Osteocyte (in vitro differentiated cells): ENCODE results near the gene GABBR1. TPM values are rescaled to one million over a fixed set of nuclear protein-coding genes. Genes with fewer than 3 reads are reported as not detected.

Experiments
- DNase-seq: peaks from one replicate; pipeline ENCODE4 v3.0.0; 2021; ENCODE audit warnings: mixed read lengths; ENCODE audit not compliant: unreplicated experiment; ENCODE audit errors: extremely low spot score
- H3K27ac Mint-ChIP-seq: one replicate; pipeline ENCODE4 v1.8.0; 2021; ENCODE audit warnings: mild to moderate bottlenecking, mixed read lengths; ENCODE audit not compliant: unreplicated experiment
- H3K27me3 Mint-ChIP-seq: one replicate; pipeline ENCODE4 v1.8.0; 2021; ENCODE audit warnings: mixed read lengths; ENCODE audit not compliant: unreplicated experiment
- H3K36me3 Mint-ChIP-seq: one replicate; pipeline ENCODE4 v1.8.0; 2021; ENCODE audit warnings: mixed read lengths; ENCODE audit not compliant: unreplicated experiment
- H3K4me1 Mint-ChIP-seq: one replicate; pipeline ENCODE4 v1.8.0; 2021; ENCODE audit warnings: mixed read lengths; ENCODE audit not compliant: unreplicated experiment
- H3K4me3 Mint-ChIP-seq: one replicate; pipeline ENCODE4 v1.8.0; 2021; ENCODE audit warnings: mild to moderate bottlenecking, moderate library complexity, mixed read lengths; ENCODE audit not compliant: unreplicated experiment
- H3K9me3 Mint-ChIP-seq: one replicate; pipeline ENCODE4 v1.8.0; 2021; ENCODE audit warnings: mixed read lengths; ENCODE audit not compliant: unreplicated experiment
- long read RNA-seq: library from polyadenylated mRNA; unstranded; transcript quantifications from one replicate; pipeline ENCODE4 v2.0.0, GENCODE V29; 2021
- total RNA-seq: library from RNA; stranded (reverse); gene quantifications from 2 replicates; pipeline ENCODE4 v1.2.1, GENCODE V29; 2021
- TF ChIP-seq, protein P1 (sequence below): fragments of 200-600 bp; sonication (generic); IDR thresholded peaks from 2 replicates; pipeline ENCODE4 v1.5.0; 2021; ENCODE audit warnings: antibody characterized with exemption, mild to moderate bottlenecking, moderate library complexity

GABBR1 gene
- total RNA-seq: 80.4 and 93.6 TPM in 2 replicates
- long read RNA-seq, partial matches to known transcripts: 2 of 3 reads
- long read RNA-seq, other reads (novel, unspliced or antisense): 1 of 3 reads

DNA sequence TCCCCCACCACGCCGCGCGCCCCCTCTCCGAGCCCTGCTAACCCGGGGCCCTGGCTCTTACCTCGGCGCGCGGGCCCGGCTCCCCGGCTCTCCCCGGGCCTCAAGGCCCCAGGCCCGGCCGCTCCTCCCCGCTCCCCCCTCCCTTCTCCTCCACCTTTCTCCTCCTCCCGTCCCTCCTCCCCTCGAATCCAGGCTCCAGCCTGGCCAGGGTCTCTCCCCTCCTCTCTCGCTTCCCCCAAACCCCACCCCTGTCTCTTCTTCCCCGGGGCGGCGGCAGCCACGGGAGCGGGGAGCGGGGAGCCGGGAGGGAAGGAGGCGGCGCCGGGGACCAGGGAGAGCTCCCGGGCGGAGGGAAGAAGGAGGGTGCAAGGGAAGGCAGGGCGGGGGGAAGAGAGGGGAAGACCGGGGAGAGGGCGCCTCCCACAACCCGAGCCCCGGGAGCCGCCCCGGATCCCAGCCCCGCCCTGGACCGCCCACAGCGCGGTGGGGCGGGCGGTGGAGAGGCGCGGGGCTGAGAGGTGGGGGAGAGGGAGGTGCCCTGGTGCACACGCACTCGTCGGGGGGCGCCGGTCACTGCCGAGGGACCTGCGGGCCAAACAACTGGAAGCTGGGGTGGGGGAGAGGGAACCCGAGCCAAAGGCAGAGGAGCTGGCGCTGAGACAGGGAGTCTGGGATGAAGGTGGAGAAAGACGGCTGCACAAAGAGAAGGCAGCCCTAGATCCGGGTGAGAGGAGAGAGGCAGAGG is at the start of gene GABBR1:
Gene GABBR1, minus strand, starts transcription at position 395 of the 745 bp plus-strand sequence. CDS start 798 bp downstream, outside the sequence.
- H3K4me3 Mint-ChIP-seq: peak within 1 kb of the TSS; percentile 93
- H3K27me3 Mint-ChIP-seq: peaks cover 2% of the 10 kb centered on the region
- H3K27ac Mint-ChIP-seq: peak within 1 kb of the TSS; percentile 74
- no peaks in the 10 kb centered on the region for H3K9me3 Mint-ChIP-seq
- H3K4me1 Mint-ChIP-seq: peaks cover 44% of the 10 kb centered on the region
- TF ChIP-seq, protein P1, sequence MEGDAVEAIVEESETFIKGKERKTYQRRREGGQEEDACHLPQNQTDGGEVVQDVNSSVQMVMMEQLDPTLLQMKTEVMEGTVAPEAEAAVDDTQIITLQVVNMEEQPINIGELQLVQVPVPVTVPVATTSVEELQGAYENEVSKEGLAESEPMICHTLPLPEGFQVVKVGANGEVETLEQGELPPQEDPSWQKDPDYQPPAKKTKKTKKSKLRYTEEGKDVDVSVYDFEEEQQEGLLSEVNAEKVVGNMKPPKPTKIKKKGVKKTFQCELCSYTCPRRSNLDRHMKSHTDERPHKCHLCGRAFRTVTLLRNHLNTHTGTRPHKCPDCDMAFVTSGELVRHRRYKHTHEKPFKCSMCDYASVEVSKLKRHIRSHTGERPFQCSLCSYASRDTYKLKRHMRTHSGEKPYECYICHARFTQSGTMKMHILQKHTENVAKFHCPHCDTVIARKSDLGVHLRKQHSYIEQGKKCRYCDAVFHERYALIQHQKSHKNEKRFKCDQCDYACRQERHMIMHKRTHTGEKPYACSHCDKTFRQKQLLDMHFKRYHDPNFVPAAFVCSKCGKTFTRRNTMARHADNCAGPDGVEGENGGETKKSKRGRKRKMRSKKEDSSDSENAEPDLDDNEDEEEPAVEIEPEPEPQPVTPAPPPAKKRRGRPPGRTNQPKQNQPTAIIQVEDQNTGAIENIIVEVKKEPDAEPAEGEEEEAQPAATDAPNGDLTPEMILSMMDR: no peak
- H3K36me3 Mint-ChIP-seq: no peaks in the 10 kb centered on the region
- peak; percentile 96 for DNase-seq

DNA sequence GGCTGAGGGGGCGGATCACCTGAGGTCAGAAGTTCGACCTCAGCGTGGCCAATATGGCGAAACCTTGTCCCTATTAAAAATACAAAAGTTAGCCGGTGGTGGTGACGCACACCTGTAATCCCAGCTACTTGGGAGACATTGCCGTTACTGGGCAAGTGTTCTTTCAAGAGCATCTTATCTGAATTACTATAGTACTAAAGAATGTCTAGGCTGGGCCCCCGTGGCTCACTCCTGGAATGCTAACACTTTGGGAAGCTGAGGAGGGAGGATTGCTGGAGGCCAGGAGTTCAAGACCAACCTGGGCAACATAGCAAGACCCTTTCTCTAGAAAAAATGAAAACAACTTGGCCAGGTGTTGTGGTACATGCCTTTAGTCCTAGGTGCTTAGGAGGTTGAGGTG is 48.8 kb upstream of the GABBR1 start:
- Mint-ChIP-seq H3K4me1 (peaks cover 13% of the 10 kb centered on the region), H3K27ac (no peak overlapping the region), H3K4me3 (no peak overlapping the region), H3K27me3 (peaks cover 15% of the 10 kb centered on the region), H3K9me3 (no peaks in the 10 kb centered on the region), H3K36me3 (no peaks in the 10 kb centered on the region)
- TF ChIP-seq, protein P1: no peak
- DNase-seq: no peak

DNA sequence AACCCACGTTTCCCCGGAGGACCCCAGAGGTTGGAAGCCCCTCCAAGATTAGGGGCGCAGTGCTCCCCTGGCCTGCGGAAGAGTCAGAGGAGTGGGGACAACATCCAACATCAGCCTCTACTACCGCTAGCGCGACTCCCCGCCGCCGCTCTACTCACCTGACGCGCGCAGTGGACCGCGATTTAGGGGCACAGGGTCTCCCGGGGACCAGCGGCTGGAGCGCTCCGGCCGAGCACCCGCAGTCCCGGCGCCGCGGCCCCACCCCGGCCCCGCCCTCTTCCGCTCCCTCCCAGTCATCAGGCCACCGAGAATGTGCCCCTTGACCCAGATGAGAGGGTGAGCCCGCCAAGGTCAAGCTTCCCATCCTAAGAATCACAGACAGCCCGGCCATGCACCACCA is 47.9 kb upstream of the GABBR1 start, which contains the start of gene ZFP57:
Gene ZFP57, minus strand, starts transcription at position 249 of the 400 bp plus-strand sequence. CDS start 4,149 bp downstream, outside the sequence.
- Mint-ChIP-seq H3K27ac (no peak within 1 kb of the TSS), H3K27me3 (peaks cover 12% of the 10 kb centered on the region), H3K4me3 (no peak within 1 kb of the TSS), H3K9me3 (no peaks in the 10 kb centered on the region), H3K36me3 (no peaks in the 10 kb centered on the region), H3K4me1 (peaks cover 21% of the 10 kb centered on the region)
- no peak for DNase-seq
- TF ChIP-seq, protein P1: no peak

DNA sequence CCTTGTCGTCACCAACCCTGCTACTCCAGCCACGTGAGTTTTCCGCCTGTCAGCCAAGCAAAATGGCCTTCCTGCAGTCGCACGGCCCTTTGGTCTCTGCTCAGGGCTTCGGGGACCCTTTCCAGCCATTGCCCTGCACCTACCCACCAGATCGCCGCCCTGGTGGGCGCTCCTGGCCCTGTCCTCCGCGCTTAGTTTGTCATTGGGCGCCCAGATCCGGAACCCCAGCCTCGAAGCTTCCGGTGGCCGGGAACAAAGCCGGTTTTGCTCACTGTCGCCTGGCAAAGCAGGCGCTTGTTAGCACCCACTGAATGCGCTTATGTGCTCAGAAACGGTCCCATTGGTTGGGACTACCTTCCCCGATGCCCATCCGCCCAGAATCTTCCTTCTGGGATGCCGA is 47.4 kb upstream of the GABBR1 start:
- Mint-ChIP-seq H3K36me3 (no peaks in the 10 kb centered on the region), H3K9me3 (no peaks in the 10 kb centered on the region), H3K4me1 (peaks cover 21% of the 10 kb centered on the region), H3K27me3 (peaks cover 12% of the 10 kb centered on the region), H3K27ac (no peak overlapping the region), H3K4me3 (no peak overlapping the region)
- DNase-seq: no peak
- TF ChIP-seq, protein P1: no peak

DNA sequence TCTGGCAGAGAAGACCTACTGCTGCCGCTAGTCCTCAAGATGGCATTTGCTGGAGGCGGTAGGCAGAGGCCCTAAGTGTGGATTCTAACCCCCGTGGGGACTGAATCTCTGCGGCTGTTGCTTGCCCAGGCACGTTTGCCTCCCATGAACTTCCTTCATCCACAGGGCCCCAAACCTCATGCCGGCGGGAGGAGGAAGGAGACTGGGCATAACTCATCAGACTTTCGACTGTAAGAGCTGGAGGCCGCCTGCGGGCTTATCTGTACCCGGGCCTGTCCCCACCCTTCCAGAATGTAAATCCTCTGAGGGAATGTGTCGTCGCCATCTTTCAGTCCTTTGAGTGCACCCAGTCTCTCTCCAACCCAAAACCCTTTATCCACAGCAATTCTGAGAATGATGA is 47.0 kb upstream of the GABBR1 start:
- Mint-ChIP-seq H3K9me3 (no peaks in the 10 kb centered on the region), H3K36me3 (no peaks in the 10 kb centered on the region), H3K4me1 (peaks cover 21% of the 10 kb centered on the region), H3K27ac (no peak overlapping the region), H3K27me3 (peaks cover 11% of the 10 kb centered on the region), H3K4me3 (no peak overlapping the region)
- TF ChIP-seq, protein P1: no peak
- DNase-seq: no peak
